C4-2B (cell line): Measurements from ENCODE around the gene KRT80.

Experiments used
- CTCF ChIP-seq: fragments of 450-650 bp; conservative IDR thresholded peaks from 2 replicates; pipeline ENCODE4 v1.5.1; 2017; ENCODE audit warnings: mild to moderate bottlenecking
- ZFX ChIP-seq: fragments of 450-650 bp; IDR thresholded peaks from 2 replicates; pipeline ENCODE4 v1.6.1; 2017

GRCh38 chr12:52228366-52228765, 36.6 kb upstream of the KRT80 start:
- TF ChIP-seq CTCF = no peak
- no peak for TF ChIP-seq ZFX
